K562 (cell line): ENCODE data around the gene TMCC2. TPM values are rescaled to one million over a fixed set of nuclear protein-coding genes. Genes with fewer than 3 reads are reported as not detected.

Experiments used
- CC2D1A ChIP-seq: fragments of 450-650 bp; IDR thresholded peaks from 2 replicates; pipeline ENCODE4 v1.6.1; 2017; ENCODE audit warnings: mild to moderate bottlenecking
- CTBP1 ChIP-seq: fragments of 450-650 bp; IDR thresholded peaks from 2 replicates; pipeline ENCODE4 v1.6.1; 2016; ENCODE audit warnings: borderline replicate concordance
- DMBX1 ChIP-seq: fragments of 250-450 bp; sonication (Bioruptor Pico); IDR thresholded peaks from 2 replicates; pipeline ENCODE4 v1.8.0; 2022; ENCODE audit warnings: inconsistent platforms, mild to moderate bottlenecking, moderate library complexity, borderline replicate concordance
- E2F5 ChIP-seq: sonication (generic); formaldehyde crosslinking; IDR thresholded peaks from 2 replicates; pipeline ENCODE4 v1.8.0; 2022; ENCODE audit warnings: mild to moderate bottlenecking, missing genetic modification reagents
- GABPB2 ChIP-seq: fragments of 250-450 bp; sonication (Bioruptor Pico); conservative IDR thresholded peaks from 2 replicates; pipeline ENCODE4 v1.5.1; 2021; ENCODE audit warnings: mild to moderate bottlenecking
- GTF2F1 ChIP-seq: IDR thresholded peaks from 2 replicates; pipeline ENCODE4 v1.6.1; 2011; ENCODE audit warnings: low read depth, low read length, improper control_type of control experiment
- HDGF ChIP-seq: fragments of 450-650 bp; IDR thresholded peaks from 2 replicates; pipeline ENCODE4 v1.6.1; 2016
- NUFIP1 ChIP-seq: fragments of 450-650 bp; IDR thresholded peaks from 2 replicates; pipeline ENCODE4 v1.6.1; 2018; ENCODE audit not compliant: partially characterized antibody
- PPARD ChIP-seq: fragments of 250-450 bp; sonication (Bioruptor Pico); IDR thresholded peaks from 2 replicates; pipeline ENCODE4 v1.8.0; 2022; ENCODE audit warnings: inconsistent platforms, mild to moderate bottlenecking, moderate library complexity
- PRDM10 ChIP-seq: fragments of 450-650 bp; IDR thresholded peaks from 2 replicates; pipeline ENCODE4 v1.6.1; 2018; ENCODE audit not compliant: partially characterized antibody
- RBM22 ChIP-seq: fragments of 200-400 bp; formaldehyde crosslinking; IDR thresholded peaks from 2 replicates; pipeline ENCODE4 v1.6.1; 2018; ENCODE audit warnings: low read length, low read depth; ENCODE audit not compliant: poor library complexity, severe bottlenecking
- SMARCA4 ChIP-seq: fragments of 450-650 bp; IDR thresholded peaks from 2 replicates; pipeline ENCODE4 v1.6.1; 2016
- SOX6 ChIP-seq: fragments of 450-650 bp; IDR thresholded peaks from 2 replicates; pipeline ENCODE4 v1.6.1; 2014; ENCODE audit warnings: mild to moderate bottlenecking
- SPI1 ChIP-seq: IDR thresholded peaks from 2 replicates; pipeline ENCODE4 v1.6.1; 2011; ENCODE audit warnings: low read depth, low read length, control low read depth, borderline replicate concordance
- TRIM24 ChIP-seq, 2 experiments: fragments of 450-650 bp; IDR thresholded peaks; 2 replicates each; pipeline ENCODE4 v1.6.1; 2016
- ZFP1 ChIP-seq: fragments of 450-650 bp; formaldehyde crosslinking; IDR thresholded peaks from 2 replicates; pipeline ENCODE4 v1.4.0; 2020; ENCODE audit warnings: mild to moderate bottlenecking, mixed read lengths
- ZNF184 ChIP-seq: sonication (generic); formaldehyde crosslinking; IDR thresholded peaks from 2 replicates; pipeline ENCODE4 v1.5.0; 2020; ENCODE audit warnings: missing genetic modification reagents
- ZNF589 ChIP-seq: fragments of 200-800 bp; sonication (Bioruptor generic); IDR thresholded peaks from 2 replicates; pipeline ENCODE4 v1.6.1; 2016; ENCODE audit warnings: low read depth, missing genetic modification characterization, missing compliant biosample characterization
- polyA plus RNA-seq, 8 experiments: library from polyadenylated mRNA; depleted of rRNA in 4 of 8; stranded (reverse) in 5 of 8; unstranded in 3 of 8; fragments of >200 nt; fragmentation: Nextera tagmentation in 2 of 8; fragmentation: Illumina TruSeq in 1 of 8; extraction: Ambion mirVana in 2 of 8; extraction: Trizol in 1 of 8; gene quantifications; 2 replicates each; pipeline versions ENCODE4 v1.2.1 to v1.2.3, GENCODE V29; 2011 to 2014; ENCODE audit warnings: inconsistent platforms in 1 of 8, missing spikeins in 1 of 8
- total RNA-seq, 7 experiments: library from RNA; depleted of rRNA in 6 of 7; stranded (reverse); fragments of >200 nt in 6 of 7; fragmentation: Illumina TruSeq in 2 of 7; extraction: Trizol in 2 of 7; gene quantifications; 2 replicates each; pipeline versions ENCODE4 v1.2.1 to v1.2.3, GENCODE V29; 2011 to 2021; ENCODE audit warnings: low replicate concordance in 1 of 7
- TF ChIP-seq, protein P1 (sequence below), 2 experiments: IDR thresholded peaks; 2 replicates each; pipeline ENCODE4 v1.6.1; 2012; ENCODE audit warnings: improper control_type of control experiment in 2 of 2, low read depth in 2 of 2, low read length in 2 of 2, borderline replicate concordance in 1 of 2
- TF ChIP-seq, protein P2 (sequence below): fragments of 250-450 bp; sonication (Bioruptor Pico); IDR thresholded peaks from 2 replicates; pipeline ENCODE4 v1.4.0; 2020; ENCODE audit warnings: mild to moderate bottlenecking, moderate library complexity

TMCC2 gene
- total and polyA plus RNA-seq, 9 of the 15 experiments (the other 6 are each of a cell fraction or from before 2014, with no cell fraction given): 0.06 to 1.8 (median 0.98) TPM

GRCh38 chr1:205263580-205264190 is 35.9 kb downstream of the TMCC2 start (continued):
- TF ChIP-seq PRDM10 (no peak), CC2D1A (no peak), PPARD (no peak), DMBX1 (CRISPR knock-in tag) (0 out of 2 replicates have a peak, but pooled peaks have one; percentile 49), TRIM24 (IDR thresholded peaks at IDR 0.05) (no peak), RBM22 (no peak), SMARCA4 (peak; percentile 65; the same call in 1 of the 2 replicates), ZNF184 (CRISPR knock-in tag) (no peak), SPI1 (no peak), GTF2F1 (no peak), NUFIP1 (no peak), E2F5 (CRISPR knock-in tag) (no peak), HDGF (no peak), GABPB2 (no peak), ZNF589 (CRISPR knock-in tag) (no peak), CTBP1 (peak; percentile 75; the same call in 1 of the 2 replicates), SOX6 (0 out of 2 replicates have a peak, but pooled peaks have one; percentile 24), ZFP1 (no peak)
- TF ChIP-seq, protein P1, sequence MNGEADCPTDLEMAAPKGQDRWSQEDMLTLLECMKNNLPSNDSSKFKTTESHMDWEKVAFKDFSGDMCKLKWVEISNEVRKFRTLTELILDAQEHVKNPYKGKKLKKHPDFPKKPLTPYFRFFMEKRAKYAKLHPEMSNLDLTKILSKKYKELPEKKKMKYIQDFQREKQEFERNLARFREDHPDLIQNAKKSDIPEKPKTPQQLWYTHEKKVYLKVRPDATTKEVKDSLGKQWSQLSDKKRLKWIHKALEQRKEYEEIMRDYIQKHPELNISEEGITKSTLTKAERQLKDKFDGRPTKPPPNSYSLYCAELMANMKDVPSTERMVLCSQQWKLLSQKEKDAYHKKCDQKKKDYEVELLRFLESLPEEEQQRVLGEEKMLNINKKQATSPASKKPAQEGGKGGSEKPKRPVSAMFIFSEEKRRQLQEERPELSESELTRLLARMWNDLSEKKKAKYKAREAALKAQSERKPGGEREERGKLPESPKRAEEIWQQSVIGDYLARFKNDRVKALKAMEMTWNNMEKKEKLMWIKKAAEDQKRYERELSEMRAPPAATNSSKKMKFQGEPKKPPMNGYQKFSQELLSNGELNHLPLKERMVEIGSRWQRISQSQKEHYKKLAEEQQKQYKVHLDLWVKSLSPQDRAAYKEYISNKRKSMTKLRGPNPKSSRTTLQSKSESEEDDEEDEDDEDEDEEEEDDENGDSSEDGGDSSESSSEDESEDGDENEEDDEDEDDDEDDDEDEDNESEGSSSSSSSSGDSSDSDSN (IDR thresholded peaks at IDR 0.05; ENCODE audit: borderline replicate concordance in 1 of 2, low read depth in 2 of 2, low read length in 2 of 2): no peak
- TF ChIP-seq, protein P2, sequence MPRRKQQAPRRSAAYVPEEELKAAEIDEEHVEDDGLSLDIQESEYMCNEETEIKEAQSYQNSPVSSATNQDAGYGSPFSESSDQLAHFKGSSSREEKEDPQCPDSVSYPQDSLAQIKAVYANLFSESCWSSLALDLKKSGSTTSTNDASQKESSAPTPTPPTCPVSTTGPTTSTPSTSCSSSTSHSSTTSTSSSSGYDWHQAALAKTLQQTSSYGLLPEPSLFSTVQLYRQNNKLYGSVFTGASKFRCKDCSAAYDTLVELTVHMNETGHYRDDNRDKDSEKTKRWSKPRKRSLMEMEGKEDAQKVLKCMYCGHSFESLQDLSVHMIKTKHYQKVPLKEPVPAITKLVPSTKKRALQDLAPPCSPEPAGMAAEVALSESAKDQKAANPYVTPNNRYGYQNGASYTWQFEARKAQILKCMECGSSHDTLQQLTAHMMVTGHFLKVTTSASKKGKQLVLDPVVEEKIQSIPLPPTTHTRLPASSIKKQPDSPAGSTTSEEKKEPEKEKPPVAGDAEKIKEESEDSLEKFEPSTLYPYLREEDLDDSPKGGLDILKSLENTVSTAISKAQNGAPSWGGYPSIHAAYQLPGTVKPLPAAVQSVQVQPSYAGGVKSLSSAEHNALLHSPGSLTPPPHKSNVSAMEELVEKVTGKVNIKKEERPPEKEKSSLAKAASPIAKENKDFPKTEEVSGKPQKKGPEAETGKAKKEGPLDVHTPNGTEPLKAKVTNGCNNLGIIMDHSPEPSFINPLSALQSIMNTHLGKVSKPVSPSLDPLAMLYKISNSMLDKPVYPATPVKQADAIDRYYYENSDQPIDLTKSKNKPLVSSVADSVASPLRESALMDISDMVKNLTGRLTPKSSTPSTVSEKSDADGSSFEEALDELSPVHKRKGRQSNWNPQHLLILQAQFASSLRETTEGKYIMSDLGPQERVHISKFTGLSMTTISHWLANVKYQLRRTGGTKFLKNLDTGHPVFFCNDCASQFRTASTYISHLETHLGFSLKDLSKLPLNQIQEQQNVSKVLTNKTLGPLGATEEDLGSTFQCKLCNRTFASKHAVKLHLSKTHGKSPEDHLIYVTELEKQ (CRISPR knock-in tag): no peak
